ENCODE measurements around the gene THNSL1.

The THNSL1 gene

DNA sequence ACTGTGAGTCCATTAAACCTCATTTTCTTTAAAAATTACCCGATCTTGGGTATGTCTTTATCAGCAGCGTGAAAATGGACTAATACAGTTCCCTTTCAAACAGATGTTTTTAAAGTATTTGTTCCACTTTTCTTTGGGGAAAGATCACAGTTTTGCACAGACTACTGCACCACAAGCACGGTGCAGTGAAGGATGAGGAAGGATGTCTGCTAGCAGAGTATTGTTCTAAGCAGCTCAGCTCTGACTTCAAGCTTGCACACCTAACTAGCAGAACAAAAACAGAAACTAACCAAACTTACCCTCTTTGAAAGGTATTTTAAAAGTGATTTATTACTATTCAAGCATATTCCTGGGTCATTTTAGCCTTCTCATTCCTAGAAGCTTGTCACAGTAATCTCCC is 20.0 kb downstream of the THNSL1 start:
- no peak for DNase-seq
- H3K4me3 ChIP-seq (ENCODE audit: low read depth, low read length), result no peak overlapping the region
- TF ChIP-seq, protein P1, sequence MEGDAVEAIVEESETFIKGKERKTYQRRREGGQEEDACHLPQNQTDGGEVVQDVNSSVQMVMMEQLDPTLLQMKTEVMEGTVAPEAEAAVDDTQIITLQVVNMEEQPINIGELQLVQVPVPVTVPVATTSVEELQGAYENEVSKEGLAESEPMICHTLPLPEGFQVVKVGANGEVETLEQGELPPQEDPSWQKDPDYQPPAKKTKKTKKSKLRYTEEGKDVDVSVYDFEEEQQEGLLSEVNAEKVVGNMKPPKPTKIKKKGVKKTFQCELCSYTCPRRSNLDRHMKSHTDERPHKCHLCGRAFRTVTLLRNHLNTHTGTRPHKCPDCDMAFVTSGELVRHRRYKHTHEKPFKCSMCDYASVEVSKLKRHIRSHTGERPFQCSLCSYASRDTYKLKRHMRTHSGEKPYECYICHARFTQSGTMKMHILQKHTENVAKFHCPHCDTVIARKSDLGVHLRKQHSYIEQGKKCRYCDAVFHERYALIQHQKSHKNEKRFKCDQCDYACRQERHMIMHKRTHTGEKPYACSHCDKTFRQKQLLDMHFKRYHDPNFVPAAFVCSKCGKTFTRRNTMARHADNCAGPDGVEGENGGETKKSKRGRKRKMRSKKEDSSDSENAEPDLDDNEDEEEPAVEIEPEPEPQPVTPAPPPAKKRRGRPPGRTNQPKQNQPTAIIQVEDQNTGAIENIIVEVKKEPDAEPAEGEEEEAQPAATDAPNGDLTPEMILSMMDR (IDR thresholded peaks at IDR 0.05; ENCODE audit: low read depth, low read length, missing control alignments), result no peak
- in situ Hi-C loops (cut with HindIII; ENCODE audit: low pct_ligation_motif_present, low sequenced_read_pairs), result no loop called here
- H3K27me3 ChIP-seq (replicated peaks), result no peaks in the 10 kb centered on the region
- no peaks in the 10 kb centered on the region for H3K36me3 ChIP-seq (replicated peaks)
- H3K27ac ChIP-seq, result no peak overlapping the region

DNA sequence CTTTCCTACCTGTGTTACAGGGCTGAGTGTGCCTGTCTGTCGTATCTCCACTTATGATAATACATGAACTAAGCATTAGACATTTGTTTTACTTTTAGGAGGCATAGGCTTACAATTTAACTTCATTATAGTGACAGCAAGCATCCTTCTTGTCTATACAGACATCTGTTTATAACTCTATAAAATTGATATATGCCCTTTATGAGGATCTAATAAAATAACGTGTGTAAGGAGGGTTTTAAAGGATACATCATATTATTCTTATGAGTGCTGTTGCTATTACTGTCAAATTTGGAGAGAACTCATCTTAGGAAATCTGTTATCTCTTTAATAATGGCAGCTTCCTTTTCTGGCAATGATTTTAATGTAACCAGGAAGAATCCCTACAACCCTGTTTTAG is 21.9 kb downstream of the THNSL1 start:
- DNase-seq, result no peak
- Histone ChIP-seq H3K27ac (no peak overlapping the region), H3K4me3 (ENCODE audit: low read depth, low read length) (no peak overlapping the region), H3K36me3 (replicated peaks) (no peaks in the 10 kb centered on the region), H3K27me3 (replicated peaks) (no peaks in the 10 kb centered on the region)
- TF ChIP-seq, protein P1 (IDR thresholded peaks at IDR 0.05; ENCODE audit: low read depth, low read length, missing control alignments), result no peak
- in situ Hi-C loops (cut with HindIII; ENCODE audit: low pct_ligation_motif_present, low sequenced_read_pairs), result no loop called here

DNA sequence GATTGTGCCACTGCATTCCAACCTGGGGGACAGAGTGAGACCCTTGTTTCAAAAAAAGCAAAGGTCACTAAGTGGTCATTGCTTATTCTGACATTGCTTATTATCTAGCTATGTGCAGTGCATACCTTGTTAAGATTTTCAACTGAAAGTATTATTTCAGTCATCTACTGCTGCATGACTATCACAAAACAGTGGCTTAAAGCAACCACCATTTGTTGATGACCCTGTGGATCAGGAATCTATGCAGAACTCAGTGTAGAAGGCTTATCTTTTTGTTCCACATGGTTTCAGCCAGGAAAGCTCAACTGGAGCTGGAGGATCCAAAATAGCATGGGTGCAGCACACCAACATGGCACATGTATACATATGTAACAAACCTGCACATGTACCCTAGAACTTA is 23.1 kb downstream of the THNSL1 start:
- Histone ChIP-seq H3K36me3 (replicated peaks) (no peaks in the 10 kb centered on the region), H3K4me3 (ENCODE audit: low read depth, low read length) (no peak overlapping the region), H3K27me3 (replicated peaks) (no peaks in the 10 kb centered on the region), H3K27ac (no peak overlapping the region)
- DNase-seq, result no peak
- in situ Hi-C loops (cut with HindIII; ENCODE audit: low pct_ligation_motif_present, low sequenced_read_pairs), result no loop called here
- TF ChIP-seq, protein P1 (IDR thresholded peaks at IDR 0.05; ENCODE audit: low read depth, low read length, missing control alignments), result no peak

DNA sequence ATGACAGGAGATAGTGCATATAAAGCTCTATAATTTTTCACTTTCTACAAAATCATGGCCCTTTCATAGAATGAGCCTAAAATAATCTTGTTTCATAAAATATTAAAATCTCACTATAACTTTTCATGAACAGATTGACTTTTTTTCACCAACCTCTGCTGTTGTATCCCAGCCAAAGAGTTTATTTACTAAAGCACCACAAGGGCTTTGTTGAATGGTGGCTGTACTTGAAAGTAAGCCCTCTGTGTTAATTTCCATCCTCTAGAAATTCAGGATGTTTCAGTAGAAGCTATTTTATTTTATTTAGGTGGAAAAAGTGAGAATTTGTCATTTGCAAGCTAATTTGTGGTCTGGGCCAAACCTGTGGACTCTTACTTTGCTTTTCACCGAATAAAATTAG is 30.2 kb downstream of the THNSL1 start:
- Histone ChIP-seq H3K27ac (no peak overlapping the region), H3K36me3 (replicated peaks) (no peaks in the 10 kb centered on the region), H3K27me3 (replicated peaks) (no peaks in the 10 kb centered on the region), H3K4me3 (ENCODE audit: low read depth, low read length) (no peak overlapping the region)
- TF ChIP-seq, protein P1 (IDR thresholded peaks at IDR 0.05; ENCODE audit: low read depth, low read length, missing control alignments), result no peak
- in situ Hi-C loops (cut with HindIII; ENCODE audit: low pct_ligation_motif_present, low sequenced_read_pairs), result no loop called here
- DNase-seq, result no peak

DNA sequence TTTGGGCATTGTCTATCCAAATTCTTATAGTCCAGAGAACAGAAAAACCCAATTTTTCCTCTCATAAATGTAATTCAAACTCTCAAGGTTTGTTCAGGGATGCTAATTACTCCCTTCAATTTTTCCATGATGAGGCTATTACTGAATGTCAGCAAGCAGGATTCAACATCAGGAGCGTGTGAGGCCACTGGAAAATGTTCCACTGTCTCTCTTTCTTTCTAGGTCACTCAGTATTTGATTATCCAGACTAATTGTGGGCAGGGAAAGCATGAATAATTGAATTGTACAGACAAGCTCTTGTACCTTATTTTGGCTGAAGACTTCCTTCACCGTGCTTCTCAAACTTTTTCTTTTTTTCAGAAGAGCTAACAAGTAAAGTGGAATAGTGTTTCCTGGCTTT is 30.7 kb downstream of the THNSL1 start:
- Histone ChIP-seq H3K27me3 (replicated peaks) (no peaks in the 10 kb centered on the region), H3K4me3 (ENCODE audit: low read depth, low read length) (no peak overlapping the region), H3K36me3 (replicated peaks) (no peaks in the 10 kb centered on the region), H3K27ac (no peak overlapping the region)
- in situ Hi-C loops (cut with HindIII; ENCODE audit: low pct_ligation_motif_present, low sequenced_read_pairs), result no loop called here
- TF ChIP-seq, protein P1 (IDR thresholded peaks at IDR 0.05; ENCODE audit: low read depth, low read length, missing control alignments), result no peak
- DNase-seq, result no peak

DNA sequence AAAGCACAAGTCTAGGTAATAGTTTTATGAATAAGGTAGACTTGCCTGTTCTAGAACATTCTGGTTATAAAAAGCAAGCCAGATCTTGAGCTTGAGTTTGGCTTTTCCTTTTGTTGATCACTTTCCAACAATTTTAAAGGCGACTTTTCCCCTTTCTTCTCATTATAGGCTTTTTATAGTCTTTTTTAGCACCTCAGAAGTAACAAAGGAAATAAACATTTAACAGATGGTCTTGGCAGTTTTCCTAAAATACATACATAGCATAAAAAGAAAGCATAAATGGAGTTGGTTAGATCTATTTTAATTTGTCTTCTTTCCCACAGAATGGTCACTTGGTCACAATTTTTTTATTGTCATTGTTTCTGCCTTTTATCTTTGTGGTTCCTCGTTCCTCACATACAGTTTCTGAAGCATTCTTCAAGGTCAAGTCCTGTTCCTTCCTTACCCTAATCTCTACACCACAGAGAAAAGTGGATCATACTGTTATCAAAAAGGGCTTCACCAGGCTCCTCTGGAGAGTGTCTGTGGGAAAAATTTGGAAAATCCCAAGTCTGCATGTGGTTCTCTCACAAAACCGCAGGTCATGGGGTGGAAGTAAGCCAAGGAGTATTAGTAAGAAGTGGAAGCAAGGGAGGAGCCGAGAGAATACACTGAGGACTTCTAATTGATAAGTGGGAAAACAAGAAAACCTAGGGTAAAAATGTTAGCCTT is 31.3 kb downstream of the THNSL1 start:
- DNase-seq, result peak; percentile 79
- no peak overlapping the region for H3K27ac ChIP-seq
- H3K4me3 ChIP-seq (ENCODE audit: low read depth, low read length), result no peak overlapping the region
- no peaks in the 10 kb centered on the region for H3K36me3 ChIP-seq (replicated peaks)
- in situ Hi-C loops (cut with HindIII; ENCODE audit: low pct_ligation_motif_present, low sequenced_read_pairs), result no loop called here
- TF ChIP-seq, protein P1 (IDR thresholded peaks at IDR 0.05; ENCODE audit: low read depth, low read length, missing control alignments), result no peak
- H3K27me3 ChIP-seq (replicated peaks), result no peaks in the 10 kb centered on the region

Data from brain microvascular endothelial cell (primary cell).